ENCODE data around the gene BHLHE40.

The BHLHE40 gene

DNA sequence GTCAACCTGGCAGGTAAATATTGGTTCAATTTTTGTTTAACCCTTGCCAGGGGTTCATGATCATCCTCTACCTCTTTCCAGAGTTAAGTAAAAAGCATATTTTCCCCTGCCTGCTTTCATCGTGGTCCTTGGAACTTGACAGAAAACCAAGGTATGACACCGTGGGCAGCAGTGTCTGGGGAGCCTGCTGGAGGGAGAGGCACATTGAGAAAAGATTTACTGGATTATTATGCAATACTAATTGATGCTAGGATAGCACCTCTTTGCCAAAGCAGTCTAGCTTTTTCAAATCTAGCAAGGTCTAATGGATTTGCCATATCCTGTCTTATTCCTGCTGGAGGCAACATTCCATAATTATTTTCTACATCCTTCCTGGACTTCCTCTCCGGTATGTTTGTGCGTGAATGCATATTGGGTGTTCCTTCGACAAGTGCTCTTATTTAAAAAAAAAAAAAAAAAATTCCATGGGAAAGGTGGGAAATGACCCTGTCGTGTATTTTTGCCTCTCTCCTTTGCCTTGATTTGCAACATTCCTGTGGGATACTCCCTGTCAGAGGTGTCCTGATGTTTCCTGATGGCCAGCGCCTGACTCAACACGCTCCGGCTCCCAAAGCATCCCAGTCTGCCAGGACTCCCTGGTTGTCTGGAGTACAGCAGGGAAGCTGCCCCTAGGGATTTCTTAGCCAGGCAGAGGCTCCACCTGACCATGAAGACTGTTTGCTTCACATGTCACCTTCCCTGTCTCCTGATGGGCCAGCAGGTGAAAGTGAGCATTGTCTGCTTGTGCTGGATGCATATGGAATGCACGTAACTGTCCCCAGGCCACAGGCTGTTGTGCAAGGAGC is 6.3 kb downstream of the BHLHE40 start:
- no peak for DNase-seq

DNA sequence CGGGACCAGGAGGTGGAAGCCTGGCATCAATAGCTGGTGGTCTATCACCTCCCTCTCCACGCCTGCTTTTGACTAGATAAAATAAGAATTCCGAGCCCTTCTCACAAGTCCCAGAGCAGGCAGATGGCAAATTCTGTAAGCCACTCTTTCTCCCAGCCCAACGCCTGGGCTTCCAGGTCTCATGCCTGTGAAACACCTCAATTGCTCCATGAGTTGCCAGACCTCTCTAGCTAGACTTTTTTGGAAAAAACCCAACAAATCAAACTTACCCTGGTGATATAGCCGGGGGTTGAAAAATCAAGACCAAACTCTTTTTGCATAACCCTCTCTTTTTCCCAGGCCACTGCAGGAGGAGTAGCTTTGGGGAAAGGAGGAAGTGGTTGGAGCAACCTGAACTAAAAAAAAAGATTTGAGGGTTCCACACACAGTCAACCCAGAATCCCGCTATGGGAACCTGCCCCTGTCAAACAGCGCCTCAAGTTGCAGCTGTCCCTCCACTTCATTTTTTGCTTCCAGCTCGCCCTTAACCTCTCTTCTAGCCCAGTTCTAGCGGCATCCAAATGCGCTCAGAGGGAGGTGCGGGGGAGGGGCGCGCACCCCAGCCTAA is 7.0 kb downstream of the BHLHE40 start:
- DNase-seq: no peak

DNA sequence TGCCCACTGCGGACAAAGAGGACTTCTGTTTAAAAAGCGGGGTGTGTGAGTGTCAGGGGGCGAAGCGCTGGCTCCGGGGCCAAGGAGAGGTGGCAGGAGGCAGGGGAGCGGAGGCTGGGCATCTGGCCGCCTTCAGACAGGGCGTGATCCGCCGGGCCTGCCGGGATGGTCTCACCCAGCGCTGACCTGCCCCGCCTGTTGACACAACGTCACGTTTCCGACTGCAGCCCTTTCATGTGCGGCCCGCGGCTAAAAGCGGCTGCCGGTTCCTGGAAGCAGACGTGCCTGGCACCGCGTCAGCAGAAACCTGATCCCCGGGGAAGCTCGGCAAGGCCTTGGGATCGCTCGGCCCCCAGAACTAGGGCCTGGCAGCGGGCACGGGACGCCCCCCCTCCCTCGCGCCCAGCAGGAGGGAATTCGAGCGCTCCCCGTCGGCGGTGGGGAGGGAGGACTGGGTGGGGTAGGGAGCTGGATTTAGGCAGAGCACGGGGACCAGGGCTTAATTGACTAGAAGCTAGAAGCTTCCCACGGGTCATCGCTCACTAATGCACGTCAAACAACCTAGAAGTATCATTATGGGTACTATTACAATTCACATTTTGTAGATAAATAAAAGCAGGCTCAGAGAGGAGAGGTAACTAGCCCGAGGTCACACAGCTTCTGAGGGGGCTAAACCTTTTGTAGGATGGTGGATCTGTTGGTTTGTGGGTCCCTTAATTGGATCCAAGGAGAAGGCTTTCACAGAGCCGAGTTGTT is 7.7 kb downstream of the BHLHE40 start:
- peak; percentile 39 for DNase-seq

DNA sequence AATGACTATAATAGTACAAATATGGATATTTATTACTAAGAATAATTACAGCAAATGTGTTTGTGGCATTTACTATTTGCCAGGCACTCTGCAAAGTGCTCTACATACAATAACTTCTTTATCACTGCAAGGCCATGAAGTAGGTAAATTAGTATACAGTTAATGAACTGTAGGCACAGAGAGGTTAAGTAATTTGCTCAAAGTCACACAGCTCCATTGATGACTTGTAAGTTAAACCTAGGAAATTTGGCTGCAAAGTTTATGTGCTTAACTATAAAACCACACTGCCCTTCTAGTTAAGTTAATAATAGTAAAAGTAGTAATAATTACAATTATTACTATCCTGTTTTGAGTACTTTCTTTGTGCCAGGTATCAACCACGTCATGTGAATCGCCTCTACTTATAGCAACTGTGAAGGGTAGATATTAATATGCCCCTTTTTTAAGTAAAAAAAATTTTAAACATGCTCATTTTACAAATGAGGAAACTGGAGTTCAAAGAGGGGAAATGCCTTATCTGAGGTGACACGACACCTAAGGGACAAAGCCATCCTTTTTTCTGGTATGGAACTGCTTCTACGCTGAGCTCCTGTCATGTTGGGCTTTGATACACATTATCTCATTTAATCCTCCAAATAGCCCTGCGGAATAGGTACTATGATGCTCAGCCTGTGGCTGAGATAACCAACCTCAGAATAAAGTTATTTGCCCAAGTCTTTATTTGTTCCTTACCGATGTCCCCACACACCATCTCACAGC is 8.5 kb downstream of the BHLHE40 start:
- no peak for DNase-seq

DNA sequence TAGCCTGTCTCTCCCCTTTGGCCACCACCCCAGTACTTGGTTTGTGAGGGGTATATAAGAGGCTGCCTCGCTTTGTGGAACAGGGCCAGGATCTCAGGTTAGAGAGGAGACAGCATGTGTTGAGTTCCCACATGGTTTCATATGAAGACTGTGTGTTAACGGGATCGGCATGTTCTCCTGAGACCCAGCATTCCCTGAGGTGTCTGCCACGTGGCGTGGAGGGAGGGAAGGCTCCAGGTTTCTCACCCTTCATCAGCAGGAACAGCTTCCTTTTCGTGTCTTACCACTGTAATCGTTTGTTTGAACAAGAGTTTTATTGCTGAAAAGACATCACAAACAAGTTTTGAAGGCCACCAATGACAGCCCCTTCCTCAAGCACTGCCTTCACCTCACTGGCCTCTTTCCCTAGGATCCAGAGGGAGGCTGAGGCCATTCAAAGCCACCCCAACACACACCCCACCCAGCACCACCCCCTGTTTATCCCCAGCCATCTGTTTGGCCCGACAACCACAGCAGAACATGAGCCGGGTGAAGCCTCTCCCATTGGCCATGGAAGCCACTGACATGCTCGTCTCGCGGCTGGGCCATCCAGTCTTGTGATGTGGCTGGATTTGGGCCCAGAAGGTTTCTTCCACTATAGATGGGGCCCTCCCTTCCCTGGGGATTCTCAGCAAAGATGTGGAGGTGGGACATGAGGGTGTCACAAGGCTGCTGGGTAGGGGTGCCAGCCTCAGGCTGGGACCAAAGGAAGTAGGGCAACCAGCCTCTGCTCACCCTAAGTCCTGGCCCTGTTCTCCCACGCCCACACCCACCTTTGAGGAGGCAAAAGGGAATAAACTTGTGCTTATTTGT is 10.0 kb downstream of the BHLHE40 start:
- no peak for DNase-seq

DNA sequence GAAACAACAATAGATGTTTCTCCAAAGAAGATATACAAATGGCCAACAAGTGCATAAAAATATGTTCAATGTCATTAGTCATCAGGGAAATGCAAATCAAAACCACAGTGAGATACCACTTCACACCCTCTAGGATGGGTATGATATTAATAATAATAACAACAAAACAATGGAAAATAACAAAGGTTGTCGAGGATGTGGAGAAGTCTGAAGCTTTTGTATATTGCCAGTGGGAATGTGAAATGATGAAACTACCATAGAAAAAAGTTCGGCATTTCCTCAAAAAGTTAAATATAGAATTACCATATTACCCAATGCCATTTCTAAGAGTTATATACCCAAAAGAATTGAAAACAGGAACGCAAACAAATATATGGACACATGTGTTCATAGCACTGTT is 10.8 kb downstream of the BHLHE40 start:
- no peak for DNase-seq

DNA sequence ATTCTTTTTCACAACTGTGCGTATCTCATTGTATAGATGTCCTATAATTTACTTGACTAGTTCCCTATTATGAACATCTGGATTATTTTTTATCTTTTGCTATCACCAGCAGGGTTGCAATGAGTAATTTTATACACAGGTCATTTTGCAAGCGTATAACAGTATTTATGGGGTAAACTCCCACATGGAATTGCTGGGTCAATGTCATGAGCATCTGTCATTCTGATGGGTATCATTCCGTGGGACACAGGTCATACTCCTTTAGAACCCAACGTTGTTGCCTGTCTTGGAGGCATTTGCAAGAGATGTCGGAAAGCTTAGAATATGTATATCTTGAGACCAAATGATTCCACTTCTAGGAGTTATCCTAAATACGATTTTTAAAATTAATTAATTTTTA is 12.9 kb downstream of the BHLHE40 start:
- no peak for DNase-seq

DNA sequence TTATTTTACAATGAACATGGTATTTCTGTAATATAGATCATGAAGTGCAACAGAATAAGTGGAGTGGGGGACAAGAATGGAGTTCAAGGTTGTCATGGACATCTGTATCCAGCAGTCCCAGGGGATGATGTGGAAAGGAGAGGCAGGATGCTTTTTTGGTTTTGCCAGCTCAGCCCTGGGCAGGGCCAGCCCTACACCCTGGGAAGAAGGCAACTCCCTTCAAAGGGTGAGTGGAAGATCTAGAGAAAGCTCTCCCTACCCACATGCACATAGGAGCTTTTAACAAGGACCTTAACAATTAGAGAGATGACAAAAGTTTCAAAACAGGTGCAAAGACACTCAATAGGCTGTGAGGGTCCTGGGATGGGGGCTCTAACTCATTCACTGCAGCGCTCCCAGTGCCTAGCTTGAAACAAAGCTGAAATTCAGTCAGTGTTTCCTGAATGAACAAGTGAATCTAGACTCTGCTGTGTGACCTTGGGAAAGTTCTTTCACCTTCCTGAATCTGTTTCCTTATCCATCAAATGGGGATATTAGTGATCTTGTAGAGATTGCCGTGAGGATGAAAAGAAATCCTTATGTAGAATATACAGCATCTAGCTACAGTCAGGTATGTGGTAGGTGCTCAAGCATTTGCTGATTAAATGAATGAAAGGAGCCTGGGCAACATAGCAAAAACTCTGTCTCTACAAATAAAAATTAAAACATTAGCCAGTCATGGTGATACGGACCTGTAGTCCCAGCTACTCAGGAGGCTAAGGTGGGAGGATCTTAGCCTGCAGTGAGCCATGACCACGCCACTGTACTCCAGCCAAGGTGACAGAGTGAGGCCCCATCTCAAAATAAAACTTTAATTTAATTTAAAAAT is 14.3 kb downstream of the BHLHE40 start:
- DNase-seq: no peak

DNA sequence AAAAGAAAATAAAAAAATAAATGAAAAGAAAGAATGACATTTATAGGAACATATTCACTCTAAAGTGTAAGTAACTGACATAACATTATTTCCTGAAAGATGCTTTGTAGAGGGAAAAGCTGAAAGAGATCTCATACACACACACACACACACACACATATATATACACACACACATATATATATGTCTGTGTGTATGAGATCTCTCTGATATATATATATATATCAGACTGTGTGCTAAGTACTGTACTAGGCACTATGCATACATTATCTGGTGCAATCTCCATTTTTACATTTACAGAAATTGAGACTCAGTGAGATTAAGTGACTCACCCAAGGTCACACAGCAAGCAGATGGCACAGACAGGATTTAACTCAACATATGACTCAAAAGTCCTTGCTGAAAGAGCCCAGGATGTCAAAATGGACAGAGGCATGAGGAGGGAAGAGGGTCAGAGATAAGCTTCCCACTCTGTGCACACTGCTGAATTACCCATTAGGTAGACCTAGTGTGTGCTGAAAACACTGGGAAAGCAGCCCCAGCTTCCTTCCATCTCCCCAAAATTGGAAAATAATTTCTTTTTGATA is 15.0 kb downstream of the BHLHE40 start:
- no peak for DNase-seq

DNA sequence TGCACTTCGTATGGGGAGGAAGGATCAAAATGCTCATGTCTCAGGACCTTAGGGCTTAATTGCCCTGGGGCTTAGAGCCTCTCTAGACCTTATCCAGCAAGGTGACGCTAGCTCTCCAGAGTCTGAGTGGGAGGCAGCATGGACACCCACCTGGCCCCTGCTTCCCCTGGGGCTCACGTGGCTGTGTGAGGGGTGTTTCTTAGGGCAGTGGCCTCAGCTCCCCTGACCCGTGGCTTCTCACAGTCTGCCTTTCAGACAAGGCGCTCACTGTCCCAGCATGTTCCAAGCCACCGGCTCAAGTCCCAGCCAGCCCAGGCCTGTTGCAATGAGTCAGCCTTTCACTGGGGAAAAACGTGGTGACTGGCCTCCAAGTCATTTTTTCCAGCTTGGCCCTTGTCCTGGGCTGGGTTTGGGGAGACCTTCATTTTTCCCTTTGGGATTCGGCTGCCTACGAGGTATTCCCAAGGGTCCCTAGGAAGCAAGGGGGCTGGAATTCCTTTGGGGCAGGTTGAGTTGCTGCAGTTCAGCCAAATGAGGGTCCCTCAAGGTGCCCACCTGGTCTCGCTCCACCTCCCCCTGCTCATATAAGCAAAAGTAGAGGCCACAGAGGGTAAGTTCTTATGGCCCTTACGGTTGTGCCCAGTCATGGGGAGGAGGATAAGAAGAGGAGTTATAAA is 15.7 kb downstream of the BHLHE40 start:
- DNase-seq: no peak

DNA sequence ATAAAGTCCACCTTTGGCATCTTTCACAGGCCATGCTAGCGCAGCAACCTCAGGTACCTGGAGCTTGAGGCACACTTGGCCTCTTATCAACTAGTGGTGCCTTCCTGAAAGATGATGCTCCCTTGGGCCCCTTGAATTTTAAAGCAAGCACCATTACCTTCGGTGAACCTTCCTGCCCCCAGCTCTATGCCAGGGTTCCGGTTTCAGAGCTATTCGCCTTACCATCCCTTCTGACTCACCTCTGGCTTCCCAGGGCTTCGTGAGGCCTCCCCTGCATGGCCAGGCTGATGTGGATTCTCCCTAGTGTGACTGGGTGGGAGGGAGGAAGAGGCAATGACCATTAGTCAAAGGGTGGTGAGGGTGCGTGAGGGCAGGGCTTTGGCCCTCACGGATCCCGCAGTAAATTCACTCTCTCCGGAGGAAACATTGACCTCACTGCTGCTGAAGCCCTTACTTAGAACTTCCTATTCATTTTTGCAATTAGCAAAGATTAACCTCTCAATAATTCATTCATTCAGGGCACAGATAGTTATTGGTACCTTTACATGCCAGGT is 16.3 kb downstream of the BHLHE40 start:
- DNase-seq: no peak

DNA sequence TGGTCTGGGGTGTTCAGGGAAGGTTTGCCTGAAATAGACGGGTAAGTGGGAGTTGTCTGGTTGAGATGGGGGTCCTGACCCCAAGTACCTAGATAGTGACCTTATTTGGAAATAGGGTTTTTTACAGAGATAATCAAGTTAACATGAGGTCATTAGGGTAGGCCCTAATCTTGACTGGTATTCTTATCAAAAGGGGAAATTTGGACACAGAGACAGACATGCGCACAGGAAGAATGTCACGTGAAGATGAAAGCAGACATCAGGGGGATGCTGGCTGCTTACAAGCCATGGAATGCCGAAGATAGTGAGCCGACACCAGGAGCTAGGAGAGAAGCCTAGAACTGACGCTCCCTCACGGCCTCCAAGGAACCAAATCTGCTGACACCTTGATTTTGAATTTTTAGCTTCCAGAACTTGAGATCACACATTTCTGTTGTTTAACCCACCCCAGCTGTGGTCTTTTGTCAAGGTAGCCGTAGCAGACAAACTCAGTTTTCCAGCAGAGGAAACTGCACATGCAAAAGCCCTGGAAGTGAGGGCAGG is 17.1 kb downstream of the BHLHE40 start:
- no peak for DNase-seq

DNA sequence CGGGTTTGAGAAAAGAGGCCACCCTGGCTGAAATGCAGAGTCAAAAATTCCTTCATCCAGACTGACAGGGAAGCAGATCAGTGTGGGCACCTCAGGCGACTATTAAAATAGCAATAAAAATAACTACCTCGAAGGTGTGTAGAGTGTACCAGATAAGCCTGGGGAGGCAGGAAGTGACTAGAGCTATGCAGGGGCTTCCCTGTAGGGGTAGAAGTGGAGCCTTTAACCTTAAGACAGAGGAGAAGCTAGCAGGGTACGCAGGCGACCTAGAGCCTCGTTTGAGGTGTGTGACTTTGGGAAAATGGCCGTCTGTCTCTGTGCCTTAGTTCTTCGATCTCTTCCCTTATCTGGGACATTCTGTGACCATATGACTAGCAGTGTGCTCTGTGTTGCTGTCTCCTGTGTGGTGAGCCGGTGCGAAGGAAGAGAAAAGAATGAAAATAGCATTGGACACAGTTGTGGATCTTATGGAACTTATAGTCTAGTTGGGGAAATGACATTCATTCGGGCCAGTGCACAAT is 17.6 kb downstream of the BHLHE40 start:
- DNase-seq: no peak

DNA sequence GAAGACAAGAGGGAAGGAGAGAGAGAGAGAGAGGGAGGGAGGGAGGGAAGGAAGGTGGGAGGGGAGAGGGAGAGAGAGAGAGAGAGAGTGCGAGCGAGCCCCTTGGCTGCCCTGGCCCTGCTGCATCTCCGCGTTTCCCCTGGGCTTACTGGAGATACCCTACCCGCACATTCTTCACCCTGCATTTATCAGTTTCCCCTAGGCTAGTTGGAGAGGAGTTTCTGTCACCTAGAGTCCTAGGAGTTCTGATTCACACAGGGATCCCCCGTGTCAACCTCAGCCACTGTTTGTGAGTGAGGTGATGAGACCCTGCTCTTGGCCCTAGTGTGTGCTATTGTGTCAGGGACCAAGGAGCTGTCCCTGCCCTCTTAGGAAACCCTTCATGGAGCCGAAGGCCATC is 18.7 kb downstream of the BHLHE40 start:
- no peak for DNase-seq

DNA sequence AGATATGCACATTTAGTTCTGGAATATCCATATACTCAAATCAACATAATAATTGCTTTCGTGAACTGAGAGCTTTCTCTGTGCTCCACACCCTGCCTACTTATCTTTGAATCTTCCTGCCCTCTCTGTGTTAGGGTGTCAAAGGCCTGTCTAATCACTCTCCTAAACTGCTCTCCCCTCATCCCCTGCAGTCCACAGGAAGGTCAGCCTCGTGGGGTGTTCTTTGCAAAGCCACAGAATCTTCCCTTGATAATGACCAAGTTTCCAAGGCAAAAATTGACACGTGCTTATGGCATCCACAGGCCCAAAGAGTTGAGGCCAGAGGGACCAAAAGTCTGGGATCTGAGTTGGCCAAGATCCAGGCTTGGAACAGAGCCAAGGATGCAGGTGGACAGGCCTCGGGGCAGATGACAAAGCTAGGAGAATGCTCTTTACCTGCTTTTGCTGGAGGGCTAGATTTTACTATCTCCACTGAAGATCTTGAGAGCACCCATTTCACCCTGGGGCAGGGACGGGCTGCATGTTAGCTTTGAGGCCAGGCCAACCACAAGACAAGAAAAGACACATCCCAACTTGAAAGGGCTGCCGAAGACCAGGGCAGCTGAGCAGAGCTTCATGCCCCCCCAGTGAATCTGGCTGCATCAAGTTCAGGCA is 20.4 kb downstream of the BHLHE40 start:
- no peak for DNase-seq

DNA sequence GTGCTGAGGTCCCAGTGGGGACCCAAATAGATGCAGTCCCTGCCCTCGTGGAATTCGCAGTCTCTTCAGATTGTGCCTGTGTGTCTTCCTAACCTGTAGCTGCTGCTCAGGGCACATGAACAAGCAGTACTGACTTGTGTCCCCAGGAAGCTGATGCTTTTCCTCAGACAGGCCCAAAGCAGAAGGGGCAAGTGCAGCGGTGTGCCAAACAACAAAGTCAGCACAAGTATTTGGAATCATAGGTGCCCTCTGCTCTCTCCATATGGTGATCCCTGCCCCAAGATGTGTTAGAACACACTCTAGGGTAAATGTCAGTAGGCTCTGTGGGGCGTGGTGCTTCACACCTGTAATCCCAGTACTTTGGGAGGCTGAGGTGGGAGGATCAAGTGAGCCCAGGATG is 21.9 kb downstream of the BHLHE40 start:
- DNase-seq: no peak

DNA sequence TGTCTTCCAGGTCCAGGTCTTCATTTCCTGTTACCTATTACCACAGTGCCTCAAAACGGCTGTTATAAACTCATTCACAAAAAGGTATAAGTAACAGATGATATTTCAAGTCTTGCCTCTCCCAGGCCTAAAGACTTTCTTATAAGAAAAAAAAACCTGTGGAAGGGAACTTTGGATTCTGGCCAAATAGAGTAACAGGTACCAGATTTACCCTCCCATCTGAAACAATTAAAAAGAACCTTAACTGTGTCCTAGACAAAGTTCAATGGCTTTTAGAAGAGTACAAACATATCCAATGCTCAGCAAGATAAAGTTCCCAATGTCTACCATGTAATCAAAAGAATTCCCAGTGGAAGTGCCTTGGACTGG is 22.6 kb downstream of the BHLHE40 start:
- no peak for DNase-seq

DNA sequence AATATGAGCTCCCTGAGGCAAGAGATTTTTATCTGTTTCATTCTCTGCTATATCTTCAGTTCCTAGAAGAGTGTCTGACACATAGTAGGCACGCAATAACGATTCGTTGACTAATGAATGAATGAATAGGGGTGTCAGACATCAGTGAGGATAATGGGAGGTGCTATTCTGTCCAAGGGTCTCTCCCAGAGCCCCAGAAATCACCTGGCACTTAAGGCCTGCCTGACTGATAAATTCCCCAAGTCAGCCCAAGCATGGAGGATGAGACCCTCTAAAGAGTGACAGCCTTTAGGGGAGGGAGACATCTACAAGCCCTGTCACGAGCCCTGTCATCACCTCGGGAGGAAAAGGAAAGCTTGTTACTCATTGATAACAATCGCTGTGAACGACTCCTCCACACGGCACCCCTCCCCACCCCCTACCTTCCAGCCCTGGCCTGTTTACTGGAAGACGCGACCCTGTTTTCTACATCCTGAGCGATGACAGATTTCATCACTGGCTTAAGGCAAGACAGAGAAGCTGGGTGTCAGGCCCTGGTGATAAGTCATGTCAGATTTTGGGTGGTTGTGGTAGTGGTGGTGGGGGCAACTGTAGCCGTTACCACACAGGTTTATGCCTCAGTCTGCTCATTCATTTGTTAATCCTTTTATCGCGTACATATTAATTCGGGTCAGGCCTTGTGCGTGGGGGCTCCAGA is 23.1 kb downstream of the BHLHE40 start:
- DNase-seq: no peak
